Large intestine (tissue), 3 donors: Measurements from ENCODE around the gene SETD3. TPM values are rescaled to one million over a fixed set of nuclear protein-coding genes. Genes with fewer than 3 reads are reported as not detected.
A peak's percentile ranks its signal among the peaks of the same experiment; 100 is the strongest.

Source experiments
- DNase-seq, 2 donors: peaks; one replicate each; pipeline versions ENCODE4 v3.0.0 to v3.0.0-alpha.2; 2013
- H3K27ac ChIP-seq: one replicate; pipeline ENCODE4 v1.5.1; 2013; ENCODE audit warnings: low read length
- H3K27me3 ChIP-seq: 2 replicates; pipeline ENCODE4 v1.6.1; 2013; ENCODE audit warnings: low read length; ENCODE audit not compliant: control insufficient read depth, insufficient read depth
- H3K36me3 ChIP-seq: 2 replicates; pipeline ENCODE4 v1.6.1; 2013; ENCODE audit warnings: low read length; ENCODE audit not compliant: control insufficient read depth, insufficient read depth
- H3K4me1 ChIP-seq: one replicate; pipeline ENCODE4 v1.6.1; 2013; ENCODE audit warnings: low read length; ENCODE audit not compliant: control insufficient read depth, insufficient read depth
- H3K4me3 ChIP-seq: one replicate; pipeline ENCODE4 v1.5.1; 2013; ENCODE audit warnings: low read length
- H3K9me3 ChIP-seq: one replicate; pipeline ENCODE4 v1.6.1; 2013; ENCODE audit warnings: mild to moderate bottlenecking, low read depth, low read length, moderate library complexity; ENCODE audit not compliant: control insufficient read depth
- WGBS: methylation state at CpG from one replicate; pipeline ENCODE4 v1.1.5; 2013; ENCODE audit warnings: low lambda C conversion rate; ENCODE audit not compliant: insufficient coverage; 5-methylcytosine and 5-hydroxymethylcytosine counted together
- polyA plus RNA-seq: library from polyadenylated mRNA; unstranded; fragments of 120-200 nt; gene quantifications from one replicate; pipeline ENCODE4 v1.2.1, GENCODE V29; 2013

Gene SETD3
- polyA plus RNA-seq, 1 donor, result 56.9 TPM

- WGBS, result no CpG with 5 or more reads among the region's 14 CpGs
- H3K4me1 ChIP-seq, result peaks cover 8% of the 10 kb centered on the region
- H3K4me3 ChIP-seq, result no peak overlapping the region
- no peak for DNase-seq
- H3K36me3 ChIP-seq, result peaks cover 56% of the 10 kb centered on the region
- no peak overlapping the region for H3K27ac ChIP-seq
- H3K9me3 ChIP-seq, result no peaks in the 10 kb centered on the region
- H3K27me3 ChIP-seq, result no peaks in the 10 kb centered on the region
Measured at GRCh38 chr14:99516871-99517642, 36.4 kb upstream of the SETD3 start.

GRCh38 chr14:99516156-99516870 lies 35.7 kb upstream of the SETD3 start:
- H3K27me3 ChIP-seq, result no peaks in the 10 kb centered on the region
- no peak for DNase-seq
- no peaks in the 10 kb centered on the region for H3K9me3 ChIP-seq
- peaks cover 10% of the 10 kb centered on the region for H3K4me1 ChIP-seq
- peaks cover 56% of the 10 kb centered on the region for H3K36me3 ChIP-seq
- no peak overlapping the region for H3K27ac ChIP-seq
- 100% methylated on average over 1 of the region's 24 CpGs for whole genome bisulfite sequencing
- no peak overlapping the region for H3K4me3 ChIP-seq

GRCh38 chr14:99515301-99516155 lies 34.9 kb upstream of the SETD3 start:
- DNase-seq, result no peak

GRCh38 chr14:99514552-99515300 lies 34.1 kb upstream of the SETD3 start:
- H3K4me1 ChIP-seq, result peaks cover 10% of the 10 kb centered on the region
- WGBS, result no CpG with 5 or more reads among the region's 20 CpGs
- no peaks in the 10 kb centered on the region for H3K27me3 ChIP-seq
- DNase-seq, result no peak
- H3K27ac ChIP-seq, result no peak overlapping the region
- H3K4me3 ChIP-seq, result no peak overlapping the region
- H3K9me3 ChIP-seq, result no peaks in the 10 kb centered on the region
- H3K36me3 ChIP-seq, result peaks cover 60% of the 10 kb centered on the region

More at GRCh38 chr14:99515301-99516155, 34.9 kb upstream of the SETD3 start:
- WGBS, result no CpG with 5 or more reads among the region's 27 CpGs
- Histone ChIP-seq H3K27me3 (no peaks in the 10 kb centered on the region), H3K4me3 (no peak overlapping the region), H3K9me3 (no peaks in the 10 kb centered on the region), H3K36me3 (peaks cover 56% of the 10 kb centered on the region), H3K27ac (no peak overlapping the region), H3K4me1 (peaks cover 10% of the 10 kb centered on the region)

- no peak for DNase-seq
- Histone ChIP-seq H3K27ac (no peak overlapping the region), H3K36me3 (peaks cover 62% of the 10 kb centered on the region), H3K9me3 (no peaks in the 10 kb centered on the region), H3K27me3 (no peaks in the 10 kb centered on the region), H3K4me3 (no peak overlapping the region), H3K4me1 (peaks cover 10% of the 10 kb centered on the region)
- WGBS, result no CpG with 5 or more reads among the region's 13 CpGs
Measured at GRCh38 chr14:99513946-99514551, 33.4 kb upstream of the SETD3 start.

GRCh38 chr14:99513183-99513694 lies 32.6 kb upstream of the SETD3 start:
- peaks cover 70% of the 10 kb centered on the region for H3K36me3 ChIP-seq
- H3K4me1 ChIP-seq, result peaks cover 7% of the 10 kb centered on the region
- no peak overlapping the region for H3K4me3 ChIP-seq
- no peaks in the 10 kb centered on the region for H3K9me3 ChIP-seq
- H3K27me3 ChIP-seq, result no peaks in the 10 kb centered on the region
- no peak overlapping the region for H3K27ac ChIP-seq
- DNase-seq, result no peak
- WGBS, result no CpG with 5 or more reads among the region's 15 CpGs

- no peak for DNase-seq
- peaks cover 5% of the 10 kb centered on the region for H3K4me1 ChIP-seq
- H3K4me3 ChIP-seq, result no peak overlapping the region
- no CpG with 5 or more reads among the region's 16 CpGs for WGBS
- no peak overlapping the region for H3K27ac ChIP-seq
- no peaks in the 10 kb centered on the region for H3K27me3 ChIP-seq
- H3K36me3 ChIP-seq, result peaks cover 76% of the 10 kb centered on the region
- no peaks in the 10 kb centered on the region for H3K9me3 ChIP-seq
Measured at GRCh38 chr14:99512571-99513182, 32.0 kb upstream of the SETD3 start.

GRCh38 chr14:99512110-99512449 lies 31.4 kb upstream of the SETD3 start:
- Histone ChIP-seq H3K4me3 (no peak overlapping the region), H3K36me3 (peaks cover 81% of the 10 kb centered on the region), H3K4me1 (peaks cover 2% of the 10 kb centered on the region), H3K27ac (peak overlapping the region; percentile 35), H3K9me3 (no peaks in the 10 kb centered on the region), H3K27me3 (no peaks in the 10 kb centered on the region)
- WGBS, result 100% methylated on average over 1 of the region's 10 CpGs
- no peak for DNase-seq

GRCh38 chr14:99511421-99512109 lies 30.9 kb upstream of the SETD3 start:
- no peaks in the 10 kb centered on the region for H3K9me3 ChIP-seq
- peaks cover 2% of the 10 kb centered on the region for H3K4me1 ChIP-seq
- no peak overlapping the region for H3K4me3 ChIP-seq
- DNase-seq, result peak in 1 of 2 donors; percentile 36
- no CpG with 5 or more reads among the region's 12 CpGs for WGBS
- H3K27ac ChIP-seq, result peak overlapping the region; percentile 35
- no peaks in the 10 kb centered on the region for H3K27me3 ChIP-seq
- H3K36me3 ChIP-seq, result peaks cover 84% of the 10 kb centered on the region
